H9 (cell line): ENCODE measurements around the gene KCNJ16. TPM values are rescaled to one million over a fixed set of nuclear protein-coding genes. Genes with fewer than 3 reads are reported as not detected.

Source experiments
- DNase-seq: peaks from one replicate; pipeline ENCODE4 v3.0.0-alpha.2; 2017
- H2AFZ ChIP-seq: one replicate; pipeline ENCODE4 v1.6.1; 2013; ENCODE audit warnings: mild to moderate bottlenecking, low read length, control low read depth, moderate library complexity
- H2AK5ac ChIP-seq: 2 replicates; pipeline ENCODE4 v1.6.1; 2013; ENCODE audit warnings: low read length, control low read depth, mixed read lengths; ENCODE audit not compliant: insufficient read length
- H2BK120ac ChIP-seq: one replicate; pipeline ENCODE4 v1.6.1; 2013; ENCODE audit warnings: low read depth, mild to moderate bottlenecking, low read length, control low read depth, inconsistent platforms; ENCODE audit not compliant: poor library complexity, severe bottlenecking
- H2BK12ac ChIP-seq: 2 replicates; pipeline ENCODE4 v1.6.1; 2013; ENCODE audit warnings: low read length, control low read depth, mixed read lengths, low read depth; ENCODE audit not compliant: insufficient read length
- H2BK15ac ChIP-seq: 2 replicates; pipeline ENCODE4 v1.6.1; 2013; ENCODE audit warnings: low read depth, low read length, control low read depth
- H2BK20ac ChIP-seq: one replicate; pipeline ENCODE4 v1.6.1; 2013; ENCODE audit warnings: low read depth, mild to moderate bottlenecking, low read length, control low read depth, inconsistent platforms; ENCODE audit not compliant: poor library complexity, severe bottlenecking
- H2BK5ac ChIP-seq: 2 replicates; pipeline ENCODE4 v1.6.1; 2013; ENCODE audit warnings: low read length, control low read depth, mixed read lengths; ENCODE audit not compliant: insufficient read length
- H3K14ac ChIP-seq: 2 replicates; pipeline ENCODE4 v1.6.1; 2013; ENCODE audit warnings: low read length, control low read depth; ENCODE audit not compliant: insufficient read depth
- H3K18ac ChIP-seq: 2 replicates; pipeline ENCODE4 v1.6.1; 2013; ENCODE audit warnings: low read depth, mild to moderate bottlenecking, mixed read lengths, low read length, control low read depth; ENCODE audit not compliant: insufficient read length
- H3K23ac ChIP-seq: 2 replicates; pipeline ENCODE4 v1.6.1; 2013; ENCODE audit warnings: low read length, control low read depth, mixed read lengths, low read depth; ENCODE audit not compliant: insufficient read length
- H3K23me2 ChIP-seq: 2 replicates; pipeline ENCODE4 v1.6.1; 2013; ENCODE audit warnings: low read depth, mild to moderate bottlenecking, mixed read lengths, low read length, control low read depth; ENCODE audit not compliant: insufficient read length, poor library complexity, severe bottlenecking
- H3K27ac ChIP-seq: 2 replicates; pipeline ENCODE4 v1.5.1; 2013; ENCODE audit warnings: low read length, control low read depth, mixed read lengths, low read depth; ENCODE audit not compliant: insufficient read length
- H3K27me3 ChIP-seq: 2 replicates; pipeline ENCODE4 v1.6.1; 2013; ENCODE audit warnings: low read length, control low read depth, inconsistent platforms; ENCODE audit not compliant: insufficient read depth
- H3K4ac ChIP-seq: 2 replicates; pipeline ENCODE4 v1.6.1; 2013; ENCODE audit warnings: low read depth, mild to moderate bottlenecking, control low read depth, inconsistent platforms, low read length, moderate library complexity
- H3K4me1 ChIP-seq: 2 replicates; pipeline ENCODE4 v1.6.1; 2013; ENCODE audit warnings: low read length, control low read depth, inconsistent platforms; ENCODE audit not compliant: insufficient read depth
- H3K4me2 ChIP-seq: 2 replicates; pipeline ENCODE4 v1.6.1; 2013; ENCODE audit warnings: low read length, control low read depth, mixed read lengths; ENCODE audit not compliant: insufficient read length, insufficient read depth
- H3K56ac ChIP-seq: 2 replicates; pipeline ENCODE4 v1.6.1; 2013; ENCODE audit warnings: low read depth, mild to moderate bottlenecking, mixed read lengths, low read length, control low read depth; ENCODE audit not compliant: insufficient read length
- H3K79me1 ChIP-seq: 2 replicates; pipeline ENCODE4 v1.6.1; 2013; ENCODE audit warnings: low read depth, mild to moderate bottlenecking, moderate library complexity, low read length, control low read depth, inconsistent platforms; ENCODE audit not compliant: insufficient read depth, poor library complexity, severe bottlenecking
- H3K79me2 ChIP-seq: 2 replicates; pipeline ENCODE4 v1.6.1; 2013; ENCODE audit warnings: low read length, control low read depth, inconsistent platforms; ENCODE audit not compliant: insufficient read depth
- H3K9ac ChIP-seq: 2 replicates; pipeline ENCODE4 v1.6.1; 2013; ENCODE audit warnings: low read length, control low read depth, mixed read lengths; ENCODE audit not compliant: insufficient read length; ENCODE audit errors: extremely low read depth
- H3K9me3 ChIP-seq: one replicate; pipeline ENCODE4 v1.6.1; 2013; ENCODE audit warnings: low read depth, low read length, inconsistent platforms; ENCODE audit not compliant: control insufficient read depth
- H3T11ph ChIP-seq: one replicate; pipeline ENCODE4 v1.6.1; 2013; ENCODE audit warnings: mild to moderate bottlenecking, low read length, control low read depth, inconsistent platforms
- H4K20me1 ChIP-seq: one replicate; pipeline ENCODE4 v1.6.1; 2013; ENCODE audit not compliant: control insufficient read depth, insufficient read length, insufficient read depth
- H4K5ac ChIP-seq: 2 replicates; pipeline ENCODE4 v1.6.1; 2013; ENCODE audit warnings: low read depth, mild to moderate bottlenecking, mixed read lengths, low read length, control low read depth; ENCODE audit not compliant: insufficient read length
- H4K8ac ChIP-seq: replicated peaks from 2 replicates; pipeline ENCODE4 v1.6.1; 2013; ENCODE audit warnings: low read length, control low read depth, mixed read lengths, low read depth; ENCODE audit not compliant: insufficient read length
- H4K91ac ChIP-seq: 2 replicates; pipeline ENCODE4 v1.6.1; 2013; ENCODE audit warnings: low read depth, mild to moderate bottlenecking, moderate library complexity, mixed read lengths, low read length, control low read depth; ENCODE audit not compliant: insufficient read length
- H3K27ac Mint-ChIP-seq, 3 experiments: 2 replicates in 2 of 3; 3 replicates in 1 of 3; pipeline ENCODE4 v1.8.0; 2020 to 2021; ENCODE audit warnings: mixed read lengths in 3 of 3, mild to moderate bottlenecking in 1 of 3, moderate library complexity in 1 of 3
- H3K27me3 Mint-ChIP-seq: 2 replicates; pipeline ENCODE4 v1.8.0; 2021; ENCODE audit warnings: low read depth, mild to moderate bottlenecking, moderate library complexity, mixed read lengths
- H3K36me3 Mint-ChIP-seq, 3 experiments: 2 replicates in 2 of 3; 3 replicates in 1 of 3; pipeline ENCODE4 v1.8.0; 2020 to 2021; ENCODE audit warnings: low read depth in 3 of 3, mixed read lengths in 3 of 3; ENCODE audit not compliant: insufficient read depth in 1 of 3
- H3K4me1 Mint-ChIP-seq, 2 experiments: 2 replicates each; pipeline ENCODE4 v1.8.0; 2020; ENCODE audit warnings: mixed read lengths in 2 of 2
- H3K4me3 Mint-ChIP-seq, 2 experiments: 2 replicates in 1 of 2; 3 replicates in 1 of 2; pipeline ENCODE4 v1.8.0; 2020 to 2021; ENCODE audit warnings: mild to moderate bottlenecking in 2 of 2, mixed read lengths in 2 of 2, moderate library complexity in 1 of 2
- H3K9me3 Mint-ChIP-seq, 2 experiments: 2 replicates in 1 of 2; 3 replicates in 1 of 2; pipeline ENCODE4 v1.8.0; 2020; ENCODE audit warnings: mild to moderate bottlenecking in 2 of 2, mixed read lengths in 2 of 2, moderate library complexity in 1 of 2
- WGBS: extraction: QIAGEN DNeasy Blood & Tissue Kit; methylation state at CpG from one replicate; pipeline ENCODE4 v1.1.7; 2013; ENCODE audit warnings: missing lambda C conversion rate, low lambda C conversion rate, mixed read lengths; ENCODE audit not compliant: insufficient read length; ENCODE audit errors: extremely low coverage; 5-methylcytosine and 5-hydroxymethylcytosine counted together
- total RNA-seq: library from RNA; stranded (reverse); gene quantifications from 2 replicates; pipeline ENCODE4 v1.2.1, GENCODE V29; 2021
- TF ChIP-seq, protein P1 (sequence below): fragments of 200-600 bp; sonication (generic); conservative IDR thresholded peaks from 3 replicates; pipeline ENCODE4 v1.8.0; 2021; ENCODE audit warnings: antibody characterized with exemption, mild to moderate bottlenecking

KCNJ16 gene
- total RNA-seq, 1 experiment from 2014 or later: not detected

GRCh38 chr17:70161519-70161918, 86.5 kb downstream of the KCNJ16 start:
- H3K79me2 ChIP-seq: no peaks in the 10 kb centered on the region
- DNase-seq: no peak
- H4K5ac ChIP-seq: no peak overlapping the region
- TF ChIP-seq, protein P1, sequence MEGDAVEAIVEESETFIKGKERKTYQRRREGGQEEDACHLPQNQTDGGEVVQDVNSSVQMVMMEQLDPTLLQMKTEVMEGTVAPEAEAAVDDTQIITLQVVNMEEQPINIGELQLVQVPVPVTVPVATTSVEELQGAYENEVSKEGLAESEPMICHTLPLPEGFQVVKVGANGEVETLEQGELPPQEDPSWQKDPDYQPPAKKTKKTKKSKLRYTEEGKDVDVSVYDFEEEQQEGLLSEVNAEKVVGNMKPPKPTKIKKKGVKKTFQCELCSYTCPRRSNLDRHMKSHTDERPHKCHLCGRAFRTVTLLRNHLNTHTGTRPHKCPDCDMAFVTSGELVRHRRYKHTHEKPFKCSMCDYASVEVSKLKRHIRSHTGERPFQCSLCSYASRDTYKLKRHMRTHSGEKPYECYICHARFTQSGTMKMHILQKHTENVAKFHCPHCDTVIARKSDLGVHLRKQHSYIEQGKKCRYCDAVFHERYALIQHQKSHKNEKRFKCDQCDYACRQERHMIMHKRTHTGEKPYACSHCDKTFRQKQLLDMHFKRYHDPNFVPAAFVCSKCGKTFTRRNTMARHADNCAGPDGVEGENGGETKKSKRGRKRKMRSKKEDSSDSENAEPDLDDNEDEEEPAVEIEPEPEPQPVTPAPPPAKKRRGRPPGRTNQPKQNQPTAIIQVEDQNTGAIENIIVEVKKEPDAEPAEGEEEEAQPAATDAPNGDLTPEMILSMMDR: no peak
- H3K56ac ChIP-seq: no peak overlapping the region
- no peaks in the 10 kb centered on the region for H3K79me1 ChIP-seq
- WGBS: no CpG with 5 or more reads among the region's 1 CpG
- no peak overlapping the region for H2BK20ac ChIP-seq
- H3K4ac ChIP-seq: no peak overlapping the region
- H3K9me3 ChIP-seq: no peaks in the 10 kb centered on the region
- no peak overlapping the region for H3T11ph ChIP-seq
- no peak overlapping the region for H2BK5ac ChIP-seq
- Mint-ChIP-seq H3K36me3 (no peaks in the 10 kb centered on the region), H3K4me1 (no peaks in the 10 kb centered on the region), H3K4me3 (no peak overlapping the region), H3K9me3 (no peaks in the 10 kb centered on the region), H3K27ac (no peak overlapping the region), H3K27me3 (no peaks in the 10 kb centered on the region; the same call in 1 of the 2 replicates)
- no peak overlapping the region for H3K23ac ChIP-seq
- H4K91ac ChIP-seq: no peak overlapping the region
- no peak overlapping the region for H2BK12ac ChIP-seq
- no peaks in the 10 kb centered on the region for H3K27me3 ChIP-seq
- H3K27ac ChIP-seq: no peak overlapping the region
- no peak overlapping the region for H3K14ac ChIP-seq
- no peak overlapping the region for H3K18ac ChIP-seq
- no peak overlapping the region for H3K4me2 ChIP-seq
- no peak overlapping the region for H2BK120ac ChIP-seq
- H4K8ac ChIP-seq: no peak overlapping the region
- no peaks in the 10 kb centered on the region for H4K20me1 ChIP-seq
- H2BK15ac ChIP-seq: no peak overlapping the region
- H2AFZ ChIP-seq: no peak overlapping the region
- no peaks in the 10 kb centered on the region for H3K23me2 ChIP-seq
- H3K4me1 ChIP-seq: no peaks in the 10 kb centered on the region
- H2AK5ac ChIP-seq: no peak overlapping the region
- H3K9ac ChIP-seq: no peak overlapping the region
